ENCODE data around the gene CES2. TPM values are rescaled to one million over a fixed set of nuclear protein-coding genes. Genes with fewer than 3 reads are reported as not detected.
A peak's percentile ranks its signal among the peaks of the same experiment; 100 is the strongest.

CES2 gene
- total and polyA plus RNA-seq, 9 of the 15 experiments (the other 6 are each of a cell fraction or from before 2014, with no cell fraction given) = 2.2 to 37.9 (median 24.4) TPM

DNA sequence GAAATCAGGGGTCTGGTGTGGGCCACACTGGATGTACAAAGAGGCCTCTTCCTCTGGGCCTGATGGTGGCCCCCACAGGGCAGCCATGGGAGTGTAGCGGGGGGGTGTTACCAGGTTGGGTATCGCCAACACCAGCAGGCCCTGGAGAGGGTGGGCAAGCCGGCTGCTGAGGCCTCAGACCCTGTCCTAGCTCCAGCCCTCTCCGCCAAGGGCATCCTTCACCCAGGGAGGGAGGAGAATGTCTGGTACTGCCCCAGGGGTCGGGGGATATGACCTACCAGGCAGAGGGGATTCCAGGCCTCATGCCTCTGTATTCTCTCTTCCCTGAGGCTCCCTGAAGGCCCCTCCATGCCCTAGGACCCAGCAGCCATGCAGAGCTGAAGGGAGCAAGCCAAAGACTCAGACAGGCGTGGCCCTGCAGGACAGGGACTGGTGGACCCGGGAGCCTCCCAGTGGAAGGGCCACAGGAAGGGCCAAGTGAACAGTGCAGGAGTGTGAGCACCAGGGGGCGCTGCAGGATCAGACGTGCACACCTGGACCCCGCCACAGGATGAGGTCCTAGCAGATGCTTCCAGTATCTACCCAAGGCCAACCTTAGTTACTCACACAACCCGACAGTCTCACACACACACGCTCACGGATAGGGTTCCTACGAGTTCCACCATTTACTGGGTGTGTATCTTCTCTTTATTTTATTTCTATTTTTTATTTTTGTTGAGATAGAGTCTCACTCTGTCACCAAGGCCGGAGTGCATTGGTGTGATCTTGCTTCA is 42.2 kb downstream of the CES2 start (continued):
- peak; percentile 63; the same call in 1 of the 2 replicates for TF ChIP-seq ZKSCAN1 (IDR thresholded peaks at IDR 0.05; ENCODE audit: low read depth, low read length)
- TF ChIP-seq ZNF583 (CRISPR knock-in tag; IDR thresholded peaks at IDR 0.05) = no peak
- TF ChIP-seq, protein P1, sequence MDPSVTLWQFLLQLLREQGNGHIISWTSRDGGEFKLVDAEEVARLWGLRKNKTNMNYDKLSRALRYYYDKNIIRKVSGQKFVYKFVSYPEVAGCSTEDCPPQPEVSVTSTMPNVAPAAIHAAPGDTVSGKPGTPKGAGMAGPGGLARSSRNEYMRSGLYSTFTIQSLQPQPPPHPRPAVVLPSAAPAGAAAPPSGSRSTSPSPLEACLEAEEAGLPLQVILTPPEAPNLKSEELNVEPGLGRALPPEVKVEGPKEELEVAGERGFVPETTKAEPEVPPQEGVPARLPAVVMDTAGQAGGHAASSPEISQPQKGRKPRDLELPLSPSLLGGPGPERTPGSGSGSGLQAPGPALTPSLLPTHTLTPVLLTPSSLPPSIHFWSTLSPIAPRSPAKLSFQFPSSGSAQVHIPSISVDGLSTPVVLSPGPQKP (CRISPR knock-in tag; IDR thresholded peaks at IDR 0.05) = no peak
- TF ChIP-seq ZBTB5 (IDR thresholded peaks at IDR 0.05) = no peak
- TF ChIP-seq, protein P2, sequence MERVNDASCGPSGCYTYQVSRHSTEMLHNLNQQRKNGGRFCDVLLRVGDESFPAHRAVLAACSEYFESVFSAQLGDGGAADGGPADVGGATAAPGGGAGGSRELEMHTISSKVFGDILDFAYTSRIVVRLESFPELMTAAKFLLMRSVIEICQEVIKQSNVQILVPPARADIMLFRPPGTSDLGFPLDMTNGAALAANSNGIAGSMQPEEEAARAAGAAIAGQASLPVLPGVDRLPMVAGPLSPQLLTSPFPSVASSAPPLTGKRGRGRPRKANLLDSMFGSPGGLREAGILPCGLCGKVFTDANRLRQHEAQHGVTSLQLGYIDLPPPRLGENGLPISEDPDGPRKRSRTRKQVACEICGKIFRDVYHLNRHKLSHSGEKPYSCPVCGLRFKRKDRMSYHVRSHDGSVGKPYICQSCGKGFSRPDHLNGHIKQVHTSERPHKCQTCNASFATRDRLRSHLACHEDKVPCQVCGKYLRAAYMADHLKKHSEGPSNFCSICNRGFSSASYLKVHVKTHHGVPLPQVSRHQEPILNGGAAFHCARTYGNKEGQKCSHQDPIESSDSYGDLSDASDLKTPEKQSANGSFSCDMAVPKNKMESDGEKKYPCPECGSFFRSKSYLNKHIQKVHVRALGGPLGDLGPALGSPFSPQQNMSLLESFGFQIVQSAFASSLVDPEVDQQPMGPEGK (CRISPR knock-in tag; IDR thresholded peaks at IDR 0.05; ENCODE audit: borderline replicate concordance) = no peak
- TF ChIP-seq, protein P3, sequence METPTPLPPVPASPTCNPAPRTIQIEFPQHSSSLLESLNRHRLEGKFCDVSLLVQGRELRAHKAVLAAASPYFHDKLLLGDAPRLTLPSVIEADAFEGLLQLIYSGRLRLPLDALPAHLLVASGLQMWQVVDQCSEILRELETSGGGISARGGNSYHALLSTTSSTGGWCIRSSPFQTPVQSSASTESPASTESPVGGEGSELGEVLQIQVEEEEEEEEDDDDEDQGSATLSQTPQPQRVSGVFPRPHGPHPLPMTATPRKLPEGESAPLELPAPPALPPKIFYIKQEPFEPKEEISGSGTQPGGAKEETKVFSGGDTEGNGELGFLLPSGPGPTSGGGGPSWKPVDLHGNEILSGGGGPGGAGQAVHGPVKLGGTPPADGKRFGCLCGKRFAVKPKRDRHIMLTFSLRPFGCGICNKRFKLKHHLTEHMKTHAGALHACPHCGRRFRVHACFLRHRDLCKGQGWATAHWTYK (CRISPR knock-in tag; IDR thresholded peaks at IDR 0.05) = 0 out of 2 replicates have a peak, but pooled peaks have one; percentile 20
- no peak for TF ChIP-seq NR1H2 (CRISPR knock-in tag; IDR thresholded peaks at IDR 0.05)
- peak; percentile 95 to 98 for TF ChIP-seq RAD21 (CRISPR knock-in tag; conservative IDR thresholded peaks at IDR 0.05 in 1 of 2, IDR thresholded peaks at IDR 0.05 in 1 of 2)
- TF ChIP-seq STAT5A (IDR thresholded peaks at IDR 0.05; ENCODE audit: borderline replicate concordance, low read length) = no peak
- no peak for TF ChIP-seq NUFIP1 (IDR thresholded peaks at IDR 0.05; ENCODE audit: partially characterized antibody)
- no peak for TF ChIP-seq HMG20A (CRISPR knock-in tag; conservative IDR thresholded peaks at IDR 0.05)
- TF ChIP-seq CHD4 (IDR thresholded peaks at IDR 0.05; ENCODE audit: insufficient read depth, insufficient replicate concordance, low read depth, low read length, poor library complexity, severe bottlenecking) = no peak
- peak; percentile 99 for TF ChIP-seq SMC3 (conservative IDR thresholded peaks at IDR 0.05; ENCODE audit: insufficient read depth, low read depth, low read length)
- TF ChIP-seq GTF2E2 (tag; IDR thresholded peaks at IDR 0.05) = no peak
- TF ChIP-seq PURB (CRISPR knock-in tag; IDR thresholded peaks at IDR 0.05; ENCODE audit: low read depth) = no peak
- no peak for TF ChIP-seq SLC30A9 (CRISPR knock-in tag; IDR thresholded peaks at IDR 0.05)
- no peak for TF ChIP-seq PHB (CRISPR knock-in tag; IDR thresholded peaks at IDR 0.05)
- TF ChIP-seq CBFB (CRISPR knock-in tag; IDR thresholded peaks at IDR 0.05) = peak; percentile 38; the same call in 1 of the 2 replicates
- TF ChIP-seq ATF7 (IDR thresholded peaks at IDR 0.05) = no peak
- TF ChIP-seq RBM17 (IDR thresholded peaks at IDR 0.05; ENCODE audit: borderline replicate concordance, low read depth, low read length) = no peak
- no peak for TF ChIP-seq SMAD3 (CRISPR knock-in tag; conservative IDR thresholded peaks at IDR 0.05)
- TF ChIP-seq SMARCB1 (IDR thresholded peaks at IDR 0.05; ENCODE audit: insufficient read length, low read depth) = no peak
